Neural cell (in vitro differentiated cells): ENCODE measurements around the gene TBC1D10A. TPM values are rescaled to one million over a fixed set of nuclear protein-coding genes. Genes with fewer than 3 reads are reported as not detected.

Experiments used
- H2AFZ ChIP-seq: fragments of 200-600, 300-800 bp; sonication (generic), shearing (Covaris generic); 2 replicates; pipeline ENCODE4 v1.6.0; 2014; ENCODE audit warnings: low read depth, mild to moderate bottlenecking, antibody characterized with exemption, low read length, moderate library complexity
- H3F3A ChIP-seq: fragments of 200-600 bp; shearing (Covaris generic); 2 replicates; pipeline ENCODE4 v1.6.1; 2016; ENCODE audit warnings: mild to moderate bottlenecking, moderate library complexity, mixed read lengths, antibody characterized with exemption, low read length; ENCODE audit not compliant: insufficient read depth, poor library complexity, severe bottlenecking
- H3K27ac ChIP-seq: fragments of 200-600, 300-800 bp; sonication (generic), shearing (Covaris generic); 2 replicates; pipeline ENCODE4 v1.5.1; 2014; ENCODE audit warnings: mild to moderate bottlenecking, low read length, moderate library complexity
- H3K27me3 ChIP-seq: fragments of 300-800, 200-600 bp; sonication (generic), shearing (Covaris generic); 2 replicates; pipeline ENCODE4 v1.6.0; 2014; ENCODE audit warnings: mild to moderate bottlenecking, low read depth, low read length, moderate library complexity; ENCODE audit not compliant: insufficient read depth
- H3K36me3 ChIP-seq: fragments of 300-800, 200-600 bp; sonication (generic), shearing (Covaris generic); 2 replicates; pipeline ENCODE4 v1.5.1; 2014; ENCODE audit warnings: mild to moderate bottlenecking, antibody characterized with exemption, low read length, moderate library complexity; ENCODE audit not compliant: insufficient read depth
- H3K4me2 ChIP-seq: fragments of 300-800, 200-600 bp; sonication (generic), shearing (Covaris generic); 2 replicates; pipeline ENCODE4 v1.6.0; 2014; ENCODE audit warnings: mild to moderate bottlenecking, low read length
- H3K4me3 ChIP-seq: fragments of 300-800, 200-600 bp; sonication (generic), shearing (Covaris generic); 2 replicates; pipeline ENCODE4 v1.5.1; 2014; ENCODE audit warnings: mild to moderate bottlenecking, low read length, moderate library complexity
- H3K79me2 ChIP-seq: fragments of 200-600 bp; shearing (Covaris generic); replicated peaks from 2 replicates; pipeline ENCODE4 v1.6.0; 2014; ENCODE audit warnings: mild to moderate bottlenecking, low read length, moderate library complexity; ENCODE audit not compliant: insufficient read depth
- H3K9ac ChIP-seq: fragments of 300-800, 200-600 bp; sonication (generic), shearing (Covaris generic); 2 replicates; pipeline ENCODE4 v1.6.1; 2016; ENCODE audit warnings: mild to moderate bottlenecking, low read length, mixed read lengths
- H3K9me2 ChIP-seq: fragments of 200-600 bp; shearing (Covaris generic); 2 replicates; pipeline ENCODE4 v1.6.1; 2016; ENCODE audit warnings: mild to moderate bottlenecking, low read length, mixed read lengths; ENCODE audit not compliant: insufficient read depth
- H3K9me3 ChIP-seq: fragments of 200-600, 300-800 bp; sonication (generic), shearing (Covaris generic); 2 replicates; pipeline ENCODE4 v1.6.1; 2016; ENCODE audit warnings: mild to moderate bottlenecking, mixed run types, low read length, moderate library complexity, mixed read lengths
- H4K20me1 ChIP-seq: fragments of 200-600 bp; shearing (Covaris generic); 2 replicates; pipeline ENCODE4 v1.6.1; 2016; ENCODE audit warnings: mild to moderate bottlenecking, mixed run types; ENCODE audit not compliant: insufficient read depth
- EP300 ChIP-seq: fragments of 450-650 bp; conservative IDR thresholded peaks from 2 replicates; pipeline ENCODE4 v1.6.1; 2014; ENCODE audit warnings: antibody characterized with exemption, mild to moderate bottlenecking, moderate library complexity; ENCODE audit not compliant: poor library complexity, severe bottlenecking
- EZH2 ChIP-seq: fragments of 200-600, 300-800 bp; shearing (Covaris generic), sonication (generic); IDR thresholded peaks from 2 replicates; pipeline ENCODE4 v1.6.1; 2014; ENCODE audit warnings: antibody characterized with exemption, low read length, borderline replicate concordance, mild to moderate bottlenecking; ENCODE audit not compliant: insufficient read depth, poor library complexity, severe bottlenecking
- MXI1 ChIP-seq: fragments of 450-650 bp; conservative IDR thresholded peaks from 2 replicates; pipeline ENCODE4 v1.6.1; 2014; ENCODE audit warnings: antibody characterized with exemption, mild to moderate bottlenecking; ENCODE audit not compliant: poor library complexity, severe bottlenecking
- POLR2AphosphoS5 ChIP-seq: IDR thresholded peaks from 2 replicates; pipeline ENCODE4 v1.6.1; 2012
- RAD21 ChIP-seq: fragments of 450-650 bp; conservative IDR thresholded peaks from 2 replicates; pipeline ENCODE4 v1.6.1; 2014; ENCODE audit warnings: antibody characterized with exemption, mild to moderate bottlenecking, moderate library complexity
- REST ChIP-seq: IDR thresholded peaks from 2 replicates; pipeline ENCODE4 v1.6.1; 2012; ENCODE audit warnings: borderline replicate concordance
- SMC3 ChIP-seq: fragments of 450-650 bp; conservative IDR thresholded peaks from 2 replicates; pipeline ENCODE4 v1.6.1; 2014; ENCODE audit warnings: antibody characterized with exemption, mild to moderate bottlenecking, moderate library complexity; ENCODE audit not compliant: poor library complexity
- TAF1 ChIP-seq: IDR thresholded peaks from 2 replicates; pipeline ENCODE4 v1.6.1; 2012; ENCODE audit warnings: low read depth
- polyA plus RNA-seq: library from polyadenylated mRNA; depleted of rRNA; stranded (reverse); fragments of >200 nt; gene quantifications from 2 replicates; pipeline ENCODE4 v1.2.3, GENCODE V29; 2014
- TF ChIP-seq, protein P1 (sequence below): fragments of 450-650 bp; IDR thresholded peaks from 2 replicates; pipeline ENCODE4 v1.5.1; 2014; ENCODE audit warnings: antibody characterized with exemption, mild to moderate bottlenecking, moderate library complexity; ENCODE audit not compliant: poor library complexity, severe bottlenecking

Gene TBC1D10A
- polyA plus RNA-seq, 1 donor from 2014 or later: 11.9 TPM

DNA sequence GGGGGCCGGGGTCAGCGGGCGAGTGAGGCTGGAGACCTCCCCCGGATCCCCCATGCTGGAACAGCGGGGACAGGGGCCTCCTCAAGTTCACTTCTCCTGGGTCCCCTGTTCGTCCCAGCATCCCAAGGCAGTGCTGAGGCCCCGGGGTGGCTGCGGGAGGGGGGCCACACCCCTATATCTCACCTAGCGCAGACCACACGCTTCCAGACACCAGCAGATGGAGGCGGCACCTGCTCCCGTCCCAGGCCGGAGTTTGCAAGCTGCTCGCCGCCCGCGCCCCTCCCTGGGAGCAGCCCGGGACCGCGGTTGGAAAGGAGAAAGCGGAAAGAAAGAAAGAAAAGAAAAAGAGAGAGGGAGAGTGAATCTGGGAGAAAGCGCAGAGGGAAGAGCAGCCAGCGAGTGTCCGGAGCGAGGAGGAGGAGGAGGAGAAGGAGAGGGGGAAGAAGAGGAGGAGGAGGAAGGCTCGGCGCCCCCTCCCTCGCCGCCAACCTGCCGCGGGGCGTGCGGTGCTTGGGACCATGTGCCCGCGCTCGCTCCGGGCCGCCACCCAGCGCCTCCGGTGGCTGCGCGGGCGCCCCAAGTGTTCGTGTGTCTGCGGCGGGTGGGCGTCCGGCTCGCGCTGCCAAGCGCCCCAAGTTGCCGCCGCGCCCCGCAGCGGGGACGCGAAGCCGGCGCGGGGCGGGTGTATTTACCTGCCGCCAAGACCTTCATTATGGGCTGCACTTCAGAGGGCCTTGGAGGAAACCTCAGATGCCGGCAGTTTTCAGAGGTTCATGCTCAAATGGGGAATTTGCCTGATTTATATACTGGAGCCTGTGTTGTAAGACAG lies 80.5 kb downstream of the TBC1D10A start, which contains the start of gene LIF:
Gene LIF (minus strand): TSS at position 775 of the 829 bp plus-strand sequence. CDS start 64 bp downstream, at position 711.
- H3K79me2 ChIP-seq: no peaks in the 10 kb centered on the region
- no peaks in the 10 kb centered on the region for H3K9me3 ChIP-seq
- TF ChIP-seq EZH2 (no peak), RAD21 (peak; percentile 20), POLR2AphosphoS5 (no peak), SMC3 (no peak), REST (no peak), TAF1 (no peak), MXI1 (peak; percentile 61), EP300 (peak; percentile 14)
- TF ChIP-seq, protein P1, sequence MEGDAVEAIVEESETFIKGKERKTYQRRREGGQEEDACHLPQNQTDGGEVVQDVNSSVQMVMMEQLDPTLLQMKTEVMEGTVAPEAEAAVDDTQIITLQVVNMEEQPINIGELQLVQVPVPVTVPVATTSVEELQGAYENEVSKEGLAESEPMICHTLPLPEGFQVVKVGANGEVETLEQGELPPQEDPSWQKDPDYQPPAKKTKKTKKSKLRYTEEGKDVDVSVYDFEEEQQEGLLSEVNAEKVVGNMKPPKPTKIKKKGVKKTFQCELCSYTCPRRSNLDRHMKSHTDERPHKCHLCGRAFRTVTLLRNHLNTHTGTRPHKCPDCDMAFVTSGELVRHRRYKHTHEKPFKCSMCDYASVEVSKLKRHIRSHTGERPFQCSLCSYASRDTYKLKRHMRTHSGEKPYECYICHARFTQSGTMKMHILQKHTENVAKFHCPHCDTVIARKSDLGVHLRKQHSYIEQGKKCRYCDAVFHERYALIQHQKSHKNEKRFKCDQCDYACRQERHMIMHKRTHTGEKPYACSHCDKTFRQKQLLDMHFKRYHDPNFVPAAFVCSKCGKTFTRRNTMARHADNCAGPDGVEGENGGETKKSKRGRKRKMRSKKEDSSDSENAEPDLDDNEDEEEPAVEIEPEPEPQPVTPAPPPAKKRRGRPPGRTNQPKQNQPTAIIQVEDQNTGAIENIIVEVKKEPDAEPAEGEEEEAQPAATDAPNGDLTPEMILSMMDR: peak; percentile 66
- H3K27ac ChIP-seq: no peak within 1 kb of the TSS
- H3K9ac ChIP-seq: peak within 1 kb of the TSS; percentile 40
- H3K9me2 ChIP-seq: no peaks in the 10 kb centered on the region
- peak within 1 kb of the TSS; percentile 63 for H3K4me2 ChIP-seq
- H3K27me3 ChIP-seq: peaks cover 17% of the 10 kb centered on the region
- no peaks in the 10 kb centered on the region for H4K20me1 ChIP-seq
- H3K36me3 ChIP-seq: no peaks in the 10 kb centered on the region
- H2AFZ ChIP-seq: peak within 1 kb of the TSS; percentile 15
- peak within 1 kb of the TSS; percentile 64 for H3K4me3 ChIP-seq
- no peaks in the 10 kb centered on the region for H3F3A ChIP-seq

DNA sequence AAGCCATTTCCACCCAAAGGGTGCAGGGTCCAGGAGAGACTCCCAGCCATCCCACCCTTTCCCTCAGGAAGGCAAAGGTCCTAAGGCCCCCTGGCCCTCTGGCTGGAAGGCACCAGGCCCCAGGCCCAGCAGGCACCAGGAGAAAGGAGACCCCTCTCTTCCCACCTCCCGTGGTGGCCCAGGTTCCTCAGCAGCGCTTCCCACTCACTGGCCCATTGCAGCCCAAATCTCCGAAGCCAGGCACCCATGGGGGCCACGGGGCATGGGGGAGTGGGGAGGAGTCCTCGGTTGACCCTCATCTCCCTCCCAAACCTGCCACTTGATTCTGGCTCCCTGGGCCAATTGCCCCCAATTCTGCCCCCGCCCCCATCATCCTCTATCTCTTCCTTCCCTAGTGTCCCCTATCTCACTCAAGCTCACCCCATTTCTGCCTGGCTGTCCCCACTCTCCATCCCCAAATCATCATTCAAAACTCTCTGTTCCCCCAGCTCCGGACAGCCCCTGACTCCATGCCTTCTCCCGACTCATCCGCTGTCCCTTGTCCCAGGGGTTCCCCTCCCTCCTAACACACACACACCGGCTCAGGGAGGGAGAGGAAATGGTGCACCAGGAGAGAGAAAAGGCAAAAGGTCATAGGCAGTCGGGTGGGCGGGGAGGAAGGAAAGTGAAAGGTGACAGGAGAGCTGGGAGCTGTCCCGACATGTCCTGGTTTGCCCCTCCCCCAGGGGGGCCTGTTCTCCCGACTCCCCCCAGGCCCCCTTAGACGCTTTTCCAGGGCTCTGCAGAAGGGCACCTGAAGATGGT lies 81.4 kb downstream of the TBC1D10A start:
- H3F3A ChIP-seq: no peaks in the 10 kb centered on the region
- H3K4me2 ChIP-seq: no peak overlapping the region
- TF ChIP-seq EZH2: no peak
- TF ChIP-seq REST: no peak
- TF ChIP-seq EP300: no peak
- no peak for TF ChIP-seq MXI1
- no peaks in the 10 kb centered on the region for H3K9me3 ChIP-seq
- no peaks in the 10 kb centered on the region for H4K20me1 ChIP-seq
- H3K9me2 ChIP-seq: no peaks in the 10 kb centered on the region
- peaks cover 17% of the 10 kb centered on the region for H3K27me3 ChIP-seq
- no peak overlapping the region for H3K9ac ChIP-seq
- H3K36me3 ChIP-seq: no peaks in the 10 kb centered on the region
- peak overlapping the region; percentile 64 for H3K4me3 ChIP-seq
- no peak overlapping the region for H2AFZ ChIP-seq
- H3K79me2 ChIP-seq: no peaks in the 10 kb centered on the region
- no peak overlapping the region for H3K27ac ChIP-seq
